WI38 (cell line): ENCODE data around the gene TMEM198.

Experiments used
- H3K4me3 ChIP-seq: 2 replicates; pipeline ENCODE4 v1.5.1; 2011; ENCODE audit warnings: low read depth, mild to moderate bottlenecking, control low read depth, low read length
- CTCF ChIP-seq: IDR thresholded peaks from 2 replicates; pipeline ENCODE4 v1.5.1; 2012; ENCODE audit warnings: low read depth, mild to moderate bottlenecking, control low read depth, low read length

The TMEM198 gene

DNA sequence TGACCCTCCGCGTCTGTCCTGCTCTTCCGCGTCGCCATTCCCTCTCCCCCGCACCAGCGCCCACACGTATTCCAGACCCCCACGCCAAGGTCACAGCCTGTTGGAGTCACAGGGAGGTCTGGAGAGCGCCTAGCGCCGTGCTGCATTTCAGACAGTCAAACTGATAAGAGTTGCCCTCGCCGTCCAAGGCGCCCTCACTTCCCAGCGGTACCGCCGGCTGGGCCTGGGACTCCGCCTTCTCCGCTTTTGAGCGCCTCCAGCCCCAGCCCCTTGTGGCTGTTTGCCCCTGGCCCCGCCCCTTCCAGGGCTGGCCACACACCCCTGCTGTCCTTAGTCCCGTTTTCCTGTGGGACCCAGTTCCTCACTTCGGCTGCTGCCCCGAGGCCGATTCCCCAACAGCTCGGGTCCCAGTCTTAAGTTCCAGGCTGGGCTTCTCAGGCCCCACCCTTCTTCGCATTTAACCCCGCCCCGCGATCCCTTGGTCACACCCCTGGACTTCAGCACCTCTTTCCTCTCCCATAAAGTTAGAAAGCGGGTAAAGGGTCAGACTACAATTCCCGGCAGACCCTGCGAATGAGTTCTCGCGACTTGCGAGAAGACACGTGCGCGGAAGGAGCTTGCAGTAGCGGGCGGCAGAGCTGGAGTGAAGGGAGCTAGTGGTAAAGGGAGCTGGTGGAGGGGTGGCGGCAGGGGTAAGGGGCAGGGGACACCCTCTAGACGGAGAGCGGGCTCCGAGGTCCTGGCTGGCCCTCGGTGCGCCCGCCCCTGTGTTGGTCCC is 45.4 kb upstream of the TMEM198 start, which contains the start of gene GMPPA:
GMPPA (plus strand) TSS at position 612 of the 778 bp plus-strand sequence. CDS start 1,085 bp downstream, outside the sequence.
- H3K4me3 ChIP-seq, result peak within 1 kb of the TSS; percentile 89
- no peak for TF ChIP-seq CTCF

DNA sequence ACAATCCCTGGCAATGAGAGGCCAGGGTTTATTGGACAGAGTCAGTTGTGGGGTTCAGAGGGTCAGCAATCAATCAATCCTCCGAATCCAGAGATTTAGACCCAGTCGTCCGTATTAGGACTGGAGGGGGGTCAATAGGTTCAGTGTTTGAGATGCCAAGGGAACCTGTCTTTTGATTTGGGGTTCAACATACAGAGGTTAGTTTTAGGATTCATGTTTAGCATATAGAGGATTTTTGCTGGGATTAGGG is 44.8 kb upstream of the TMEM198 start:
- peak overlapping the region; percentile 89 for H3K4me3 ChIP-seq
- TF ChIP-seq CTCF, result no peak

DNA sequence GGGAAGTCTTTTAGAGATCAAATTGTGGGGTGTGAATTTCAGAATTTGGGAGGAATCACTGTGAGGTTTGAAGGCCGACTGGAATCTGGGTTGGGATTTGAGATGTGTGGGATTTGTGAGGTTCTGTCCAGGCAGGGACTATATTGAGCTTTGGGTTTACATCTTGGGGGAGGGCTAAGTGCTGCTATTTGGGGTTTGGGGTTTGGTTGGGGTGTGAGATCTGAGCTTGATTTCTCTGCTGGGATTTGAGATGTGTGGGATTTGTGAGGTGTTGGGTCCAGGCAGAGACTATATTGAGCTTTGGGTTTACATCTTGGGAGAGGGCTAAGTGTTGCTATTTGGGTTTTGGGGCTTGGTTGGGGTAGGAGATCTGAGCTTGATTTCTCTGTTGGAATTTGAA is 44.3 kb upstream of the TMEM198 start:
- no peak for TF ChIP-seq CTCF
- H3K4me3 ChIP-seq, result peak overlapping the region; percentile 89

- H3K4me3 ChIP-seq, result peak overlapping the region; percentile 89; the same call in 1 of the 2 replicates
- peak; percentile 23; the same call in 1 of the 2 replicates for TF ChIP-seq CTCF
Observed at GRCh38 chr2:219500135-219500534, 43.7 kb upstream of the TMEM198 start.

DNA sequence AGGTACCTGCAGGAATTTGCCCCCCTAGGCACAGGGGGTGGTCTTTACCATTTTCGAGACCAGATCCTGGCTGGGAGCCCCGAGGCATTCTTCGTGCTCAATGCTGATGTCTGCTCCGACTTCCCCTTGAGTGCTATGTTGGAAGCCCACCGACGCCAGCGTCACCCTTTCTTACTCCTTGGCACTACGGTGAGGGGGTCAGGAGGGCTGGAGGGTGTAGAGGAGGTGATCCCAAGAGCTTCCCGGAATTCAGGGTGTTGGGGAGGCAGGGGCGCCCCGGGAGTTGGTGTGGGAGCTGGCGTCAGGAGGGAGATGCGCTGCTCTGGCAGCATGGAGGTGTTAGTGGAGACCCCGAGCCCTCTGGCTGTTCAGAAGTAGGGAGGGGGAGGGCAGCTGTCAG is 42.0 kb upstream of the TMEM198 start:
- TF ChIP-seq CTCF, result no peak
- H3K4me3 ChIP-seq, result no peak overlapping the region

DNA sequence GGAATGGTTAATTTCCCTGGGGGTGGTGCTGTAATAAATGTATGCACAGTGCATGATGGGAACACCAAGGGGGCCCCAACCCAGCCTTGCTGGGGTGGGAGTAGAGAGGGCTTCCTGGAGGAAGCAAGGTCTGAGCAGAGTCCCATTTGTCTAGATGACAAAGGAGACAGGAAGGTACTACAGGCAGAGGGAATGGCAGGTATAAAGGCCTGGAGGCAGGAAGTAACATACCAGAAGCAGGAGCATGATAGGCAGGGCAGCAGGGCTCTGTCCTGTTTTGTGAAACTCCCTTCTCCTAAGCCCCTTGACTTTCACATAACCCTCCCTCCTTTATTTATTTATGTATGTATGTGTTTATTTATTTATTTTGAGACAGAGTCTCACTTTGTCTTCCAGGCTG is 41.2 kb upstream of the TMEM198 start:
- no peak for TF ChIP-seq CTCF
- H3K4me3 ChIP-seq, result no peak overlapping the region

DNA sequence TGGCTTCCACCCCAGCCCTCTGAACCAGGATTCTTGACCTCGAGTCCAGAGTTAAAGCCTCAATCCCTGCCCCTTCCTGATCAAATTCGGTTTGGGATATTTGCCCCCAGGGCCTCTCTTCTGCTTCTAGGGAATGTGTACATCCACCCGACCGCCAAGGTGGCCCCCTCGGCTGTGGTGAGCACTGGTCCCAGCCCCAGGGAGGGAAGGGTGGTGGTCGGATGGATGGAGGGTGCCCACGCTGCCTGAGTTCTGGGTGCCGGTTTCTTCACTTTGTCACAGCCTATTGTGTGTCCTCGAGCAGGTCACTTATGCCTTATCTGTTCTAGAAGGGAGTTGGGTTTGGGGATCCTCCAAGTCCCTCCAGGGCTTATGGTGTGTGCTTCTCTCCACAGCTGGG is 38.2 kb upstream of the TMEM198 start:
- TF ChIP-seq CTCF, result no peak
- no peak overlapping the region for H3K4me3 ChIP-seq
